Panc1 (cell line): ENCODE measurements around the gene MYDGF. TPM values are rescaled to one million over a fixed set of nuclear protein-coding genes. Genes with fewer than 3 reads are reported as not detected.

Experiments
- ATAC-seq: fragments of 200-7000 bp; cut with Tn5 transposase; 2 replicates; pipeline ENCODE4 v1.9.1; 2020; ENCODE audit warnings: mild to moderate bottlenecking, moderate library complexity
- BruUV-seq: library from RNA; stranded (reverse); fragments of 400-500 nt; replicated peaks from 2 replicates; lab custom pipeline; 2021; lab: Mats Ljungman, UMichigan
- CTCF ChIA-PET: fragments of 300-600 bp; sonication (Branson Sonifier 250); formaldehyde crosslinking; loops from one replicate; lab custom pipeline; 2022; ENCODE audit warnings: antibody characterized with exemption; lab: Charles Lee
- POLR2A ChIA-PET: fragments of 300-600 bp; sonication (Branson Sonifier 250); formaldehyde crosslinking; loops from one replicate; lab custom pipeline; 2022; ENCODE audit warnings: antibody characterized with exemption; lab: Charles Lee
- DNase-seq: peaks from one replicate; pipeline ENCODE4 v3.0.0-alpha.2; 2010; ENCODE audit warnings: low read depth, low spot score
- H3K27ac ChIP-seq: 2 replicates; pipeline ENCODE4 v1.5.1; 2011; ENCODE audit warnings: mild to moderate bottlenecking, low read length, inconsistent platforms
- H3K27me3 ChIP-seq: fragments of 200-500 bp; sonication (Bioruptor generic); 2 replicates; pipeline ENCODE4 v1.6.0; 2014; ENCODE audit warnings: low read length, inconsistent platforms; ENCODE audit not compliant: control insufficient read depth, insufficient read depth
- H3K36me3 ChIP-seq: fragments of 200-500 bp; sonication (Bioruptor generic); 2 replicates; pipeline ENCODE4 v1.5.1; 2014; ENCODE audit warnings: inconsistent platforms, mild to moderate bottlenecking, low read length, moderate library complexity; ENCODE audit not compliant: control insufficient read depth, insufficient read depth
- H3K4me1 ChIP-seq: 2 replicates; pipeline ENCODE4 v1.5.1; 2011; ENCODE audit warnings: inconsistent platforms, mild to moderate bottlenecking, low read length, moderate library complexity; ENCODE audit not compliant: control insufficient read depth, insufficient read depth
- H3K4me3 ChIP-seq, 2 experiments: 2 replicates each; pipeline ENCODE4 v1.5.1; 2011 to 2012; ENCODE audit warnings: low read depth in 2 of 2, low read length in 2 of 2, mild to moderate bottlenecking in 2 of 2, inconsistent platforms in 1 of 2, moderate library complexity in 1 of 2
- H3K9me3 ChIP-seq: fragments of 200-500 bp; sonication (Bioruptor generic); 2 replicates; pipeline ENCODE4 v1.5.1; 2014; ENCODE audit warnings: low read depth, mild to moderate bottlenecking, inconsistent platforms, low read length, moderate library complexity; ENCODE audit not compliant: control insufficient read depth, insufficient read depth
- POLR2AphosphoS5 ChIP-seq: IDR thresholded peaks from 2 replicates; pipeline ENCODE4 v1.6.1; 2012; ENCODE audit warnings: mild to moderate bottlenecking, low read depth, low read length, moderate library complexity
- SIN3A ChIP-seq: IDR thresholded peaks from 2 replicates; pipeline ENCODE4 v1.6.1; 2012; ENCODE audit warnings: low read depth, mild to moderate bottlenecking, low read length, moderate library complexity, borderline replicate concordance; ENCODE audit not compliant: insufficient read depth
- TCF7L2 ChIP-seq: IDR thresholded peaks from 2 replicates; pipeline ENCODE4 v1.6.1; 2011; ENCODE audit warnings: mild to moderate bottlenecking, low read depth, low read length, inconsistent platforms
- in situ Hi-C: cut with HindIII; loops from 2 replicates; pipeline ENCODE4 v1.10.0; 2016; ENCODE audit warnings: low sequenced_read_pairs, low pct_unique_long_range_greater_than_20kb
- intact Hi-C: fragments of 100-400 bp; cut with micrococcal nuclease; formaldehyde crosslinking; loops from one replicate; pipeline ENCODE4 v1.10.0; 2022; ENCODE audit not compliant: unreplicated experiment
- total RNA-seq: library from RNA; stranded (reverse); gene quantifications from one replicate; pipeline ENCODE4 v1.2.1, GENCODE V29; 2021; ENCODE audit not compliant: unreplicated experiment
- TF ChIP-seq, protein P1 (sequence below), 2 experiments: IDR thresholded peaks; 2 replicates each; pipeline ENCODE4 v1.6.1; 2011 to 2012; ENCODE audit warnings: low read depth in 2 of 2, control low read depth in 1 of 2, low read length in 1 of 2, mild to moderate bottlenecking in 1 of 2, moderate library complexity in 1 of 2; ENCODE audit not compliant: insufficient read depth in 1 of 2
- TF ChIP-seq, protein P2 (sequence below): fragments of 450-650 bp; IDR thresholded peaks from 2 replicates; pipeline ENCODE4 v1.5.1; 2017; ENCODE audit warnings: mild to moderate bottlenecking

Gene MYDGF
- total RNA-seq, 1 experiment from 2014 or later: 78.1 TPM

DNA sequence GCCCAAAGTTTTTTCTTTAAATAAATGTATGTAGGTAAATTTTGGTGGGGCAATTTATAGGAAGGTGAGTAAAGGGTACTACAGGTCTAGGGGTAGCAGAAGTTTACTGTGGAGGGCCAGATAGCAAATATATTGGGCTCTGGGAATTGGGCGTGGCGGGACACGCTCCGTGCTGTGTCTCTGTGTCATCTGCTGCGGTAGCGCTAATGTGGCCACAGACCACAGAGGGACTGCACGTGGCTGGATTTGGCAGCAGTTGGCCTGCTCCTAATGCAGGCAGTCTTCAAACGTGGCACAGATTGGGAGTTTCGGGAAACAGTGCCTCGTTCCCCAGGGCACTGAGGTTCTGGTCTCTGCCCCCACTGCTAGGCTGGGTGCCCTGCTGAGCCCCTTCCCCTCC lies 16.6 kb upstream of the MYDGF start:
- H3K27ac ChIP-seq: no peak overlapping the region
- no peaks in the 10 kb centered on the region for H3K9me3 ChIP-seq
- TF ChIP-seq POLR2AphosphoS5 (no peak), TCF7L2 (no peak), SIN3A (no peak)
- TF ChIP-seq, protein P1, sequence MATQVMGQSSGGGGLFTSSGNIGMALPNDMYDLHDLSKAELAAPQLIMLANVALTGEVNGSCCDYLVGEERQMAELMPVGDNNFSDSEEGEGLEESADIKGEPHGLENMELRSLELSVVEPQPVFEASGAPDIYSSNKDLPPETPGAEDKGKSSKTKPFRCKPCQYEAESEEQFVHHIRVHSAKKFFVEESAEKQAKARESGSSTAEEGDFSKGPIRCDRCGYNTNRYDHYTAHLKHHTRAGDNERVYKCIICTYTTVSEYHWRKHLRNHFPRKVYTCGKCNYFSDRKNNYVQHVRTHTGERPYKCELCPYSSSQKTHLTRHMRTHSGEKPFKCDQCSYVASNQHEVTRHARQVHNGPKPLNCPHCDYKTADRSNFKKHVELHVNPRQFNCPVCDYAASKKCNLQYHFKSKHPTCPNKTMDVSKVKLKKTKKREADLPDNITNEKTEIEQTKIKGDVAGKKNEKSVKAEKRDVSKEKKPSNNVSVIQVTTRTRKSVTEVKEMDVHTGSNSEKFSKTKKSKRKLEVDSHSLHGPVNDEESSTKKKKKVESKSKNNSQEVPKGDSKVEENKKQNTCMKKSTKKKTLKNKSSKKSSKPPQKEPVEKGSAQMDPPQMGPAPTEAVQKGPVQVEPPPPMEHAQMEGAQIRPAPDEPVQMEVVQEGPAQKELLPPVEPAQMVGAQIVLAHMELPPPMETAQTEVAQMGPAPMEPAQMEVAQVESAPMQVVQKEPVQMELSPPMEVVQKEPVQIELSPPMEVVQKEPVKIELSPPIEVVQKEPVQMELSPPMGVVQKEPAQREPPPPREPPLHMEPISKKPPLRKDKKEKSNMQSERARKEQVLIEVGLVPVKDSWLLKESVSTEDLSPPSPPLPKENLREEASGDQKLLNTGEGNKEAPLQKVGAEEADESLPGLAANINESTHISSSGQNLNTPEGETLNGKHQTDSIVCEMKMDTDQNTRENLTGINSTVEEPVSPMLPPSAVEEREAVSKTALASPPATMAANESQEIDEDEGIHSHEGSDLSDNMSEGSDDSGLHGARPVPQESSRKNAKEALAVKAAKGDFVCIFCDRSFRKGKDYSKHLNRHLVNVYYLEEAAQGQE (IDR thresholded peaks at IDR 0.05; ENCODE audit: insufficient read depth in 1 of 2, low read depth in 2 of 2, low read length in 1 of 2): no peak
- TF ChIP-seq, protein P2, sequence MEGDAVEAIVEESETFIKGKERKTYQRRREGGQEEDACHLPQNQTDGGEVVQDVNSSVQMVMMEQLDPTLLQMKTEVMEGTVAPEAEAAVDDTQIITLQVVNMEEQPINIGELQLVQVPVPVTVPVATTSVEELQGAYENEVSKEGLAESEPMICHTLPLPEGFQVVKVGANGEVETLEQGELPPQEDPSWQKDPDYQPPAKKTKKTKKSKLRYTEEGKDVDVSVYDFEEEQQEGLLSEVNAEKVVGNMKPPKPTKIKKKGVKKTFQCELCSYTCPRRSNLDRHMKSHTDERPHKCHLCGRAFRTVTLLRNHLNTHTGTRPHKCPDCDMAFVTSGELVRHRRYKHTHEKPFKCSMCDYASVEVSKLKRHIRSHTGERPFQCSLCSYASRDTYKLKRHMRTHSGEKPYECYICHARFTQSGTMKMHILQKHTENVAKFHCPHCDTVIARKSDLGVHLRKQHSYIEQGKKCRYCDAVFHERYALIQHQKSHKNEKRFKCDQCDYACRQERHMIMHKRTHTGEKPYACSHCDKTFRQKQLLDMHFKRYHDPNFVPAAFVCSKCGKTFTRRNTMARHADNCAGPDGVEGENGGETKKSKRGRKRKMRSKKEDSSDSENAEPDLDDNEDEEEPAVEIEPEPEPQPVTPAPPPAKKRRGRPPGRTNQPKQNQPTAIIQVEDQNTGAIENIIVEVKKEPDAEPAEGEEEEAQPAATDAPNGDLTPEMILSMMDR: no peak
- ChIA-PET POLR2A (no interaction called here), CTCF (interaction anchor here (0.6 kb wide), 1 partner anchor 20 kb away, joined by 5 read pairs; no protein-coding TSS in a partner anchor)
- H3K4me1 ChIP-seq: no peaks in the 10 kb centered on the region
- intact Hi-C loops (no loop called here), in situ Hi-C loops (no loop called here)
- no peaks in the 10 kb centered on the region for H3K27me3 ChIP-seq
- H3K36me3 ChIP-seq: no peaks in the 10 kb centered on the region
- H3K4me3 ChIP-seq: no peak overlapping the region
- BruUV-seq: no TSS peak
- DNase-seq: no peak
- ATAC-seq: no peak

DNA sequence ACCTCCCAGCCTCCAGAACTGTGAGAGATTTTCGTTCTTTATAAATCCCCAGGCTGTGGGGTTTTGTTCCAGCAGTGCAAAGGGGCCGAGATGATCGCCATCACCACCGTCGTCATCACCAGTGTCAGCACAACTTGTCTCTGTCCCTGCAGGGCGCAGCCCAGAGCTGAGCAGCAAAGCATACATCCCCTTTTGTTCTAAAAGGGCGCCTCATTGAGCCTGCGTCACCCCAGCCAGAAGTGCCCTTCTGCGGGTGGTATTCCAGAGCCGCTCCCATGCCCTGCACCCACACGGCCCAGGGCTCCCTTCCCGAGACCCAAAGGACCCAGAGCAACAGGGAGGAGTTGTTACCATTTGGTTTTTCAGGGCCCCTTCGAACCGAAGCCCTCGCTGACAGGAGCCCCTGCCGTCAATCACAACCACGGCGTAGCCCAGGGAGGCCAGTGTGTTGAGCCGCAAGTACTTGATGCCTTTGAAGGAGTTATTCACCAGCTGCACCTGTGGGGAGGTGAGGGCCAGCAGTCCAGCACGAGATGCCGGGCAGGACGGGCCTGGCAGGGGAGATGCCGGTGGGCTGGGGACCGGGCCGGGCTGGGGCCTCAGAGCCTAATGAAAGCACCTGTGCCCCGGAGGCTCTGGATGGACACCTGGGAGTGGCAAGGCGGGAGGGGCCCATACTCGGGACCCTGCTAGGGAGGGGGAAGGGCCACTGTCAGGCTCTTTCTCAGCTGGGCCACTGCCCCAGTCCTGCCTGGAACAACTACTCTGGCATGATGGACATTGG lies 14.4 kb upstream of the MYDGF start:
- Histone ChIP-seq H3K4me1 (no peaks in the 10 kb centered on the region), H3K4me3 (no peak overlapping the region), H3K36me3 (no peaks in the 10 kb centered on the region), H3K27ac (no peak overlapping the region), H3K9me3 (no peaks in the 10 kb centered on the region), H3K27me3 (no peaks in the 10 kb centered on the region)
- no TSS peak for BruUV-seq
- no peak for DNase-seq
- ChIA-PET CTCF (no interaction called here), POLR2A (no interaction called here)
- ATAC-seq: 0 out of 2 replicates have a peak, but pooled peaks have one; percentile 6
- TF ChIP-seq, protein P1 (IDR thresholded peaks at IDR 0.05; ENCODE audit: insufficient read depth in 1 of 2, low read depth in 2 of 2, low read length in 1 of 2): no peak
- no peak for TF ChIP-seq TCF7L2
- TF ChIP-seq SIN3A: no peak
- no peak for TF ChIP-seq POLR2AphosphoS5
- TF ChIP-seq, protein P2: no peak
- intact Hi-C loops (no loop called here), in situ Hi-C loops (no loop called here)
